ENCODE data around the gene NEFH. TPM values are rescaled to one million over a fixed set of nuclear protein-coding genes. Genes with fewer than 3 reads are reported as not detected.

Gene NEFH
- polyA plus RNA-seq, 2 of the 4 experiments (the other 2 are of a cell fraction) = 0.06 to 0.23 TPM

DNA sequence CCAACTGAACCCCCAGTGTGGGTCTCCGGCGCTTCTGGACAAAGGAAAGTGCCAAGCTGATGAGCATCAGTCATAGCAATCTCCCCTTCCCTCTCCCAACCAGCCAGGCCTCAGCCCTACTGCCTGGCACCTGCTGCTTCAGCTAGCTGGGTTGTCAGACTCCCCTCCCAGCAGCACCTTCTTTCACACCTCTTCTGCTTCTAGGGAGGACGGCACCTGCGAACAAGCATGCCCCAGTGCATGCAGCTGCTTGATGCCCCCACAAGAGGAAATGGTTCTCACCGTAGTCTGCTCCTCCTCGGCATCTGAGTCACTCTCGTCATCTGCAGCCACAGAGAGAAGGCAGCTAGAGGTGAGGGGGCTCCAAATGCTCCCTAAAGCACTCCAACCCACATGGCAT lies 48.1 kb downstream of the NEFH start:
- CTCF ChIA-PET = interaction anchor here (1.0 to 1.1 kb wide), 2 partner anchors 24 to 57 kb away, joined by 3 read pairs; no protein-coding TSS in a partner anchor
- POLR2A ChIA-PET = no interaction called here
- no peak overlapping the region for H3K4me3 ChIP-seq
- WGBS (ENCODE audit: missing lambda C conversion rate) = 96% methylated on average over 7 of the region's 7 CpGs
- no peaks in the 10 kb centered on the region for H3K9me3 ChIP-seq
- TF ChIP-seq EHF (CRISPR knock-in tag; IDR thresholded peaks at IDR 0.05) = no peak
- no peak for TF ChIP-seq MAZ (IDR thresholded peaks at IDR 0.05; ENCODE audit: borderline replicate concordance, low read depth, low read length)
- no peak for TF ChIP-seq HOXB13 (CRISPR knock-in tag; IDR thresholded peaks at IDR 0.05; ENCODE audit: low read depth)
- no peak for TF ChIP-seq JUNB (IDR thresholded peaks at IDR 0.05)
- TF ChIP-seq, protein P1, sequence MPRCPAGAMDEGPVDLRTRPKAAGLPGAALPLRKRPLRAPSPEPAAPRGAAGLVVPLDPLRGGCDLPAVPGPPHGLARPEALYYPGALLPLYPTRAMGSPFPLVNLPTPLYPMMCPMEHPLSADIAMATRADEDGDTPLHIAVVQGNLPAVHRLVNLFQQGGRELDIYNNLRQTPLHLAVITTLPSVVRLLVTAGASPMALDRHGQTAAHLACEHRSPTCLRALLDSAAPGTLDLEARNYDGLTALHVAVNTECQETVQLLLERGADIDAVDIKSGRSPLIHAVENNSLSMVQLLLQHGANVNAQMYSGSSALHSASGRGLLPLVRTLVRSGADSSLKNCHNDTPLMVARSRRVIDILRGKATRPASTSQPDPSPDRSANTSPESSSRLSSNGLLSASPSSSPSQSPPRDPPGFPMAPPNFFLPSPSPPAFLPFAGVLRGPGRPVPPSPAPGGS (IDR thresholded peaks at IDR 0.05) = no peak
- no peak for TF ChIP-seq POLR2AphosphoS2 (conservative IDR thresholded peaks at IDR 0.05; ENCODE audit: low read length)
- no peak for TF ChIP-seq SMC3 (IDR thresholded peaks at IDR 0.05)
- no peak for TF ChIP-seq ZFP36 (IDR thresholded peaks at IDR 0.05; ENCODE audit: borderline replicate concordance, partially characterized antibody)
- TF ChIP-seq HOXA7 (CRISPR knock-in tag; IDR thresholded peaks at IDR 0.05) = no peak
- TF ChIP-seq, protein P2, sequence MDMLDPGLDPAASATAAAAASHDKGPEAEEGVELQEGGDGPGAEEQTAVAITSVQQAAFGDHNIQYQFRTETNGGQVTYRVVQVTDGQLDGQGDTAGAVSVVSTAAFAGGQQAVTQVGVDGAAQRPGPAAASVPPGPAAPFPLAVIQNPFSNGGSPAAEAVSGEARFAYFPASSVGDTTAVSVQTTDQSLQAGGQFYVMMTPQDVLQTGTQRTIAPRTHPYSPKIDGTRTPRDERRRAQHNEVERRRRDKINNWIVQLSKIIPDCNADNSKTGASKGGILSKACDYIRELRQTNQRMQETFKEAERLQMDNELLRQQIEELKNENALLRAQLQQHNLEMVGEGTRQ (IDR thresholded peaks at IDR 0.05) = no peak
- no peak for TF ChIP-seq FOSL2 (IDR thresholded peaks at IDR 0.05)
- no peak for TF ChIP-seq FOSL2 (CRISPR knock-in tag; IDR thresholded peaks at IDR 0.05)
- TF ChIP-seq, protein P3, sequence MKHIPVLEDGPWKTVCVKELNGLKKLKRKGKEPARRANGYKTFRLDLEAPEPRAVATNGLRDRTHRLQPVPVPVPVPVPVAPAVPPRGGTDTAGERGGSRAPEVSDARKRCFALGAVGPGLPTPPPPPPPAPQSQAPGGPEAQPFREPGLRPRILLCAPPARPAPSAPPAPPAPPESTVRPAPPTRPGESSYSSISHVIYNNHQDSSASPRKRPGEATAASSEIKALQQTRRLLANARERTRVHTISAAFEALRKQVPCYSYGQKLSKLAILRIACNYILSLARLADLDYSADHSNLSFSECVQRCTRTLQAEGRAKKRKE (CRISPR knock-in tag; IDR thresholded peaks at IDR 0.05; ENCODE audit: low read depth) = no peak
- no peak for TF ChIP-seq BHLHE40 (IDR thresholded peaks at IDR 0.05; ENCODE audit: low read depth, low read length)
- H3K4me1 ChIP-seq = no peaks in the 10 kb centered on the region; the same call in 2 of the 3 replicates
- no peak overlapping the region for H3K27ac ChIP-seq
- FAIRE-seq (no peak), DNase-seq (ENCODE audit: low read depth in 1 of 2, low spot score in 1 of 2) (no peak), ATAC-seq (no peak)
- no peak overlapping the region for H3K4me2 ChIP-seq

DNA sequence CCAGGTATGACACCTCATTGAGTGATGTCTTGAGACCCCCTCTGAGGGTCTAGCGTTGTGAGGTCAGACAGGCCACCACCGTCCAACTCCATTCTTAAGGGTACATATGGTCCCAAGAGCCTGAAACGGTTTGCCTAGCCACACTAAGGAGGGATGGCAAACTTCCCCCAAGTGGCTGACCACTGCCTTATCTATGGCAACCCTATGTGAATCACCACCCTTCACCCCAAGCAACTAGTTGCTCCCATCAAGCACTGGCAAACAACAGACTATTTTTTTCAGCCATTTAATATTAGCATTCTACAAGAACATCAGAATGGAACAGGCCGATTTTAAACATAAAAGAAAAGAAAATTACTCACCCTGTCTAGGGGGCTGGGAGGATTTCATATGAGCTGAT lies 50.7 kb downstream of the NEFH start:
- no peak overlapping the region for H3K4me3 ChIP-seq
- whole genome bisulfite sequencing (ENCODE audit: missing lambda C conversion rate) = 89% methylated on average over 4 of the region's 4 CpGs
- TF ChIP-seq MAZ (IDR thresholded peaks at IDR 0.05; ENCODE audit: borderline replicate concordance, low read depth, low read length) (no peak), RAD21 (conservative IDR thresholded peaks at IDR 0.05 in 1 of 2, IDR thresholded peaks at IDR 0.05 in 1 of 2) (no peak), FOXS1 (CRISPR knock-in tag; IDR thresholded peaks at IDR 0.05) (no peak), HEYL (CRISPR knock-in tag; IDR thresholded peaks at IDR 0.05) (no peak), SMC3 (IDR thresholded peaks at IDR 0.05) (no peak), HOXB5 (CRISPR knock-in tag; IDR thresholded peaks at IDR 0.05) (no peak), ESRRA (IDR thresholded peaks at IDR 0.05; ENCODE audit: borderline replicate concordance, low read length) (no peak), ZFP36 (IDR thresholded peaks at IDR 0.05; ENCODE audit: borderline replicate concordance, partially characterized antibody) (no peak)
- TF ChIP-seq, protein P1 (IDR thresholded peaks at IDR 0.05) = no peak
- H3K9me3 ChIP-seq = no peaks in the 10 kb centered on the region
- no peak for FAIRE-seq
- ATAC-seq = no peak
- no peak overlapping the region for H3K4me2 ChIP-seq
- no peaks in the 10 kb centered on the region for H3K4me1 ChIP-seq
- POLR2A ChIA-PET = no interaction called here
- no peak overlapping the region for H3K27ac ChIP-seq
- CTCF ChIA-PET = interaction anchor here (0.7 to 1.8 kb wide), 4 partner anchors 10 to 135 kb away, joined by 3 to 5 read pairs (median 4); no protein-coding TSS in a partner anchor
- DNase-seq (ENCODE audit: low read depth in 1 of 2, low spot score in 1 of 2) = no peak

DNA sequence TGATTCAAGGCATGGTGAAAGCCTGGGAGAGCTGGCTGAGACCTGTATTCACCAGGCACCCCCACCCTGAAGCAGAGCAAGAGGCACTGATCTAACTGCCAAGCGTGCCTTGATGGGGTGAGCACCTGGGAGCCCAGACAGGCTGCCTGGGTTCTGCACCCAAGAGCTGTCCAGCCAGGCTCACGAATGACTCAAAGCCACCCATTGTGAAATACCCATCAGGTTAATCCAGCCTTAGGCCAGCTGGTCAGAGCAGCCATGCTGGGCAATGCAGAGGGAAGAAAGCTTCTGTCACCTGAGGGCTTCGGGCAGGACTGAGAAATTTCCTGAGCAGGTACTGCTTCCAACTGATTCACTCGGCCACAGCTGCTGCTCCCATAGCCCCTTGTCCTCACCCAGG lies 51.4 kb downstream of the NEFH start:
- ChIA-PET CTCF (interaction anchor here (1.0 to 1.8 kb wide), 4 partner anchors 19 to 136 kb away, joined by 3 to 5 read pairs (median 4); no protein-coding TSS in a partner anchor), POLR2A (no interaction called here)
- TF ChIP-seq, protein P1 (IDR thresholded peaks at IDR 0.05) = no peak
- TF ChIP-seq EHMT2 (IDR thresholded peaks at IDR 0.05; ENCODE audit: low read depth) (no peak), HEYL (CRISPR knock-in tag; IDR thresholded peaks at IDR 0.05) (no peak), JUN (IDR thresholded peaks at IDR 0.05) (no peak), CBX2 (IDR thresholded peaks at IDR 0.05; ENCODE audit: borderline replicate concordance, low read depth) (no peak), HDAC2 (IDR thresholded peaks at IDR 0.05) (no peak), CBX8 (IDR thresholded peaks at IDR 0.05) (no peak), MAFK (IDR thresholded peaks at IDR 0.05; ENCODE audit: partially characterized antibody) (no peak)
- TF ChIP-seq, protein P4, sequence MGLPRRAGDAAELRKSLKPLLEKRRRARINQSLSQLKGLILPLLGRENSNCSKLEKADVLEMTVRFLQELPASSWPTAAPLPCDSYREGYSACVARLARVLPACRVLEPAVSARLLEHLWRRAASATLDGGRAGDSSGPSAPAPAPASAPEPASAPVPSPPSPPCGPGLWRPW (IDR thresholded peaks at IDR 0.05) = no peak

More for the DNA sequence above, 51.4 kb downstream of the NEFH start:
- Histone ChIP-seq H3K27ac (no peak overlapping the region), H3K4me3 (no peak overlapping the region), H3K4me2 (no peak overlapping the region), H3K4me1 (no peaks in the 10 kb centered on the region), H3K9me3 (no peaks in the 10 kb centered on the region)
- DNase-seq (ENCODE audit: low read depth in 1 of 2, low spot score in 1 of 2) (no peak), FAIRE-seq (no peak), ATAC-seq (no peak)
- WGBS (ENCODE audit: missing lambda C conversion rate) = 89% methylated on average over 4 of the region's 4 CpGs

All from A549 (cell line).